Suprapubic skin (tissue), 4 donors: ENCODE data around the gene PPRC1. TPM values are rescaled to one million over a fixed set of nuclear protein-coding genes. Genes with fewer than 3 reads are reported as not detected.

Experiments
- DNase-seq, 2 donors: peaks; one replicate each; pipeline ENCODE4 v3.0.0-alpha.2; 2019; ENCODE audit warnings: low spot score in 2 of 2
- H3K27ac ChIP-seq: fragments of 200-600 bp; sonication (generic); one replicate; pipeline ENCODE4 v1.5.1; 2019
- H3K27me3 ChIP-seq: fragments of 200-600 bp; sonication (generic); one replicate; pipeline ENCODE4 v1.5.1; 2019
- H3K36me3 ChIP-seq: fragments of 200-600 bp; sonication (generic); one replicate; pipeline ENCODE4 v1.5.1; 2019
- H3K4me1 ChIP-seq: fragments of 200-600 bp; sonication (generic); one replicate; pipeline ENCODE4 v1.5.1; 2019
- H3K4me3 ChIP-seq: fragments of 200-600 bp; sonication (generic); one replicate; pipeline ENCODE4 v1.5.1; 2019; ENCODE audit warnings: mild to moderate bottlenecking
- H3K9me3 ChIP-seq: fragments of 200-600 bp; sonication (generic); one replicate; pipeline ENCODE4 v1.5.1; 2019
- CTCF ChIP-seq, 2 donors: fragments of 200-600 bp in 1 of 2; fragments of 450-650 bp in 1 of 2; sonication (generic) in 1 of 2; IDR thresholded peaks; one replicate each; pipeline ENCODE4 v1.5.1; 2016 to 2019; ENCODE audit warnings: antibody characterized with exemption in 2 of 2, mild to moderate bottlenecking in 1 of 2, moderate library complexity in 1 of 2
- EP300 ChIP-seq: sonication (generic); formaldehyde crosslinking; IDR thresholded peaks from one replicate; pipeline ENCODE4 v1.6.1; 2017; ENCODE audit warnings: antibody characterized with exemption
- POLR2A ChIP-seq, 2 donors: fragments of 450-650 bp; IDR thresholded peaks; one replicate each; pipeline ENCODE4 v1.6.1; 2017; ENCODE audit warnings: antibody characterized with exemption in 2 of 2, mild to moderate bottlenecking in 2 of 2, moderate library complexity in 2 of 2
- POLR2AphosphoS5 ChIP-seq, 3 donors: sonication (generic); formaldehyde crosslinking; IDR thresholded peaks; one replicate each; pipeline ENCODE4 v1.6.1; 2017; ENCODE audit warnings: antibody characterized with exemption in 3 of 3
- WGBS: methylation state at CpG from one replicate; pipeline ENCODE4 v1.1.5; 2018; 5-methylcytosine and 5-hydroxymethylcytosine counted together
- total RNA-seq, 4 donors: library from RNA; depleted of rRNA; stranded (reverse); fragments of >200 nt; gene quantifications; one replicate each; pipeline ENCODE4 v1.1.0, GENCODE V29; 2016

PPRC1 gene
- total RNA-seq, 4 donors from 2014 or later = 42.6 to 80.0 (median 55.2) TPM

DNA sequence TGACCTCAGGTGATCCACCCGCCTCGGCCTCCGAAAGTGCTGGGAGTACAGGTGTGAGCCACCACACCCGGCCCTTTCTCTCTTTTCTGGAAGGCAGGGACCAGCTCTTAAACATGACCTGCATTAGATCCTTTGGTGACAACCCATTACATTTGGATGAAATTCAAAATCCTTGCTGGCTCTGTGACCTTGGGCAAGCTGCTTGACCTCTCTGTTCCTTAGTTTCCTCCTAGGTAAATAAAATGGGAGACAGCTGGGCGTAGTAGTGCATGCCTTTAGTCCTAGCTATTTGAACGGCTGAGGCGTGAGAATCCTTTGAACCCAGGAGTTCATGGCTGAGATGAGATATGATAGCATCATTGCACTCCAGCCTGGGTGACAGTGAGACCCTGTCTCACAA is 36.4 kb upstream of the PPRC1 start:
- 96% methylated on average over 7 of the region's 7 CpGs for WGBS
- TF ChIP-seq CTCF (IDR thresholded peaks at IDR 0.05) (no peak), POLR2AphosphoS5 (IDR thresholded peaks at IDR 0.05) (no peak), POLR2A (IDR thresholded peaks at IDR 0.05) (no peak), EP300 (no peak)
- no peak for DNase-seq
- Histone ChIP-seq H3K27ac (no peak overlapping the region), H3K9me3 (no peaks in the 10 kb centered on the region), H3K4me1 (no peaks in the 10 kb centered on the region), H3K27me3 (no peaks in the 10 kb centered on the region), H3K36me3 (peaks cover 2% of the 10 kb centered on the region), H3K4me3 (no peak overlapping the region)

DNA sequence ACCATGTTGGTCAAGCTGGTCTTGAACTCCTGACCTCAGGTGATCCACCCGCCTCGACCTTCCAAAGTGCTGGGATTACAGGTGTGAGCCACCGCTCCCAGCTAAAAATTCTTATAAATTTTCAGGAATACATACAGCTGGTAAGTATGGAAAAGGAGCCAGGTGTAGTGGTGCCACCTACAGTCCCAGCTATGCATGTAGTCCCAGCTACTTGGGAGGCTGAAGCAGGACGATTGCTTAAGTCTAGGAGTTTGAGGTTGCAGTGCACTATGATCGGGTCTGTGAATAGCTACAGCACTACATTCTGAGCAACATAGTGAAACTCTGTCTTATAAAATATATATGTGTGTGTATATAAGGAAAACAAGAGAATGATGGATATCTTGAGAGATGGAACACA is 31.7 kb upstream of the PPRC1 start:
- H3K4me3 ChIP-seq = no peak overlapping the region
- no peaks in the 10 kb centered on the region for H3K27me3 ChIP-seq
- H3K36me3 ChIP-seq = peaks cover 12% of the 10 kb centered on the region
- no peak for TF ChIP-seq POLR2AphosphoS5 (IDR thresholded peaks at IDR 0.05)
- no peak for TF ChIP-seq POLR2A (IDR thresholded peaks at IDR 0.05)
- no peak for TF ChIP-seq CTCF (IDR thresholded peaks at IDR 0.05)
- no peak for TF ChIP-seq EP300
- no peaks in the 10 kb centered on the region for H3K4me1 ChIP-seq
- no peak for DNase-seq
- no peaks in the 10 kb centered on the region for H3K9me3 ChIP-seq
- no peak overlapping the region for H3K27ac ChIP-seq
- WGBS = 91% methylated on average over 5 of the region's 5 CpGs

DNA sequence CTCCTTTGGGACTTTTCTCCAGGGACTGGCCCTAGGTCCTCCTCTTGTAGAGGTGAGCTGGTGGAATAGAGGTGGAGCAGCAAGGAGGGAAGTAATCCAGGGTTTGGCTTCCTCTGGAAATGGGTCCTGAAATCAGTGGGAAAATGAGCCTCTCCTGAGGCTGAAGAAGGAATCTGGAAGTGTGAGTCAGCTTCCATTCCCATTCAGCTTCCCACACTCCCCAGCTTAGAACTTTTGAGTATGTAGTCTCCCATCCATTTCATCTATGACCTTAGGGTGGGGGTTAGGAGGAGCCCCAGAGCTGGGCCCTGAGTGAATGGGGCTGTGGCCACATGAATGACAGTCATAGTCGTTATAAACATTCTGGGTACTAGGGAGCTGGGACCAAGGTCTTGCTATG is 30.4 kb upstream of the PPRC1 start:
- H3K27me3 ChIP-seq = no peaks in the 10 kb centered on the region
- H3K36me3 ChIP-seq = peaks cover 19% of the 10 kb centered on the region
- WGBS = 40% methylated on average over 1 of the region's 1 CpG
- H3K27ac ChIP-seq = no peak overlapping the region
- H3K4me3 ChIP-seq = no peak overlapping the region
- TF ChIP-seq POLR2AphosphoS5 (IDR thresholded peaks at IDR 0.05) (no peak), CTCF (IDR thresholded peaks at IDR 0.05) (no peak), EP300 (no peak), POLR2A (IDR thresholded peaks at IDR 0.05) (no peak)
- no peaks in the 10 kb centered on the region for H3K4me1 ChIP-seq
- DNase-seq = no peak
- no peaks in the 10 kb centered on the region for H3K9me3 ChIP-seq

- H3K4me1 ChIP-seq = peaks cover 8% of the 10 kb centered on the region
- TF ChIP-seq EP300 (no peak), CTCF (IDR thresholded peaks at IDR 0.05) (no peak), POLR2AphosphoS5 (IDR thresholded peaks at IDR 0.05) (no peak), POLR2A (IDR thresholded peaks at IDR 0.05) (no peak)
- DNase-seq = no peak
- H3K36me3 ChIP-seq = peaks cover 64% of the 10 kb centered on the region
- H3K27ac ChIP-seq = no peak overlapping the region
- 56% methylated on average over 2 of the region's 2 CpGs for WGBS
- H3K27me3 ChIP-seq = no peaks in the 10 kb centered on the region
- H3K4me3 ChIP-seq = no peak overlapping the region
- H3K9me3 ChIP-seq = no peaks in the 10 kb centered on the region
Observed at GRCh38 chr10:102106998-102107397, 25.8 kb upstream of the PPRC1 start.

DNA sequence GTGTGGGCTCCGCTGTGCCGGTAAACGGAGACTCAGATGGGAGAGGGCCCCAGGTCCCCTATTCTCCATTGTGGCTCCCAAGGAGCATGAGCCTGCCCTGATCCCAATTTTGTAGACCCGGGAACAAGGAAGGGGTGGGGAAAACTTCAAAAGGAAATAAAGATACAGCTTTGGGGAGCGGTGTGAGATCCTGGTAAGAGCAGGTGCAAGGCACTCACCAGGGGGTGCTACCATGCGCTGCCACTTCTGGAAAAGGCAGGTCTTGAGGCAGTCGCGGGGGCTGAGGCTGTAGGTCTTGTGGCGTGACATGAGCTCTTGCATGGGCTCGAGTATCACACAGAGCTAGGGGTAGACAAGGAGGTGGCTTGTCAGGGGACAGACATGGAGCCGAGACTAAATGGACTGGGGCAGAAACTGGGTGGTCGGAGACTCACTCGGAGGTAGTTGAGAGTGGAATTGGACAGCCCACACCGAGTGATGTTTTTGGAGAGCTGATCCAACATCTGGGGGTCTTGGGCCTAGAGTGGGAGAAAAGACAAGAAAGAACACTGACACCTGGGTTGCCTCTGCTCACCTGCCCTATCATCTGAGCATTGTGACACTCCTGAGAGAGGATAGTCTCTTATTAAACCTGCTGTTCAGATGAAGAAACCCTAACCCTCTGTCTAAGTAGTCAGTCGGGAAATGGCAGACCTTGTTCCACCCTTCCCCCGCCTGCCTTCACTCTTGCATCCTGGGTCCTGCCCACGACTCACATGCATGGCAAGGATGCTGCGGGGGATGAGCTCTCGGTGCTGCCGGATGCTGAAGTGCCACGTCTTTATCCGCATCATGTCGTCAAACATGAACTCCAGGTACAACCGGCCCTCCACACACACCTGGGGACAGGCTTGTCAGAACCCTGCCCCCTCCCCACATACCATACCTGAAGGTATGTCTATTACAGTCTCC is 23.4 kb upstream of the PPRC1 start:
- no peak for DNase-seq
- H3K4me1 ChIP-seq = peaks cover 32% of the 10 kb centered on the region
- H3K9me3 ChIP-seq = no peaks in the 10 kb centered on the region
- WGBS = 82% methylated on average over 24 of the region's 24 CpGs
- TF ChIP-seq POLR2A (IDR thresholded peaks at IDR 0.05) (no peak), CTCF (IDR thresholded peaks at IDR 0.05) (no peak), POLR2AphosphoS5 (IDR thresholded peaks at IDR 0.05) (no peak)
- H3K27me3 ChIP-seq = no peaks in the 10 kb centered on the region
- H3K36me3 ChIP-seq = peaks cover 58% of the 10 kb centered on the region
- H3K4me3 ChIP-seq = no peak overlapping the region
- no peak overlapping the region for H3K27ac ChIP-seq
